ENCODE results near the gene B4GALT5.

Gene B4GALT5

DNA sequence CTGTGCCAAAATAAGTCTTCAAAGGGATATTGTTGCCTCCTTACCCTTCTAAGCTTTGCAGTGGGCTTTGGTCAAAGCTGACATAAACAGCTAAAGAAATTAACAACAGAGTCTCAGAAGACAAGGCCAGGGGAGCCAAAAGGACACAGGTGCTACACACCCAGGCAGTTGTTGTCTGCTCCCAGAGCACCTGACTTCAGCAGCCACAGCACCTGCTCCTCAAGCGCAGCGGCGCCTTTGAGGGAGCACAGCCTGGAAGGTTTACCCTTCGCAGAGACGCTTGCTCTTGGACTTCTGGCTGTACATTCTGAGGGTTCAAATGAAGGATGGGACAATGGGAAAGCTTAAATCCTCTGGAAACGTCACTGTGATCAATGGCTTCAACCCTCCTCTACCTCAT is 16.6 kb downstream of the B4GALT5 start:
- DNase-seq (ENCODE audit: insufficient read length) (no peak), FAIRE-seq (no peak)
- no peak for TF ChIP-seq TAF1 (IDR thresholded peaks at IDR 0.05; ENCODE audit: borderline replicate concordance, low read depth, low read length)
- TF ChIP-seq POLR2AphosphoS5 (IDR thresholded peaks at IDR 0.05; ENCODE audit: low read depth, low read length): no peak
- TF ChIP-seq POLR2A (IDR thresholded peaks at IDR 0.05; ENCODE audit: low read depth, low read length): no peak

DNA sequence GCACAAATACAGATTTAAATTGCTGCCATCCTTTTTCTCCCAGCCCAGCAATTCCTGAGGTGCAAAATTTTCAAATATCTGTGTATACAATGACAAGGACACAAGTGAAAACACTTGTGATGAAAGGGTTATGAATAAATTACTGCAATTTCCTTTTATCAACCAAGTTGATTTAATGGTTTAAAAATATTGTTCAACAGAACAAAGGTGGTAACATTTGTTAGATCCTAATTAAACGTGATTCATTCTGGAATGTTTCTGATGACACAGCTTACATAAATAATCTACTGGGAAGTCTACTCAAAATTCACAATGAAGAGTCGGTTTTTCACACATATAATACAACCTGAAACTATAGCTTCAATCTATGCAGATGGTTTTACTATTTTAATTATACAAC is 17.1 kb downstream of the B4GALT5 start:
- DNase-seq (ENCODE audit: insufficient read length) (no peak), FAIRE-seq (no peak)
- TF ChIP-seq TAF1 (IDR thresholded peaks at IDR 0.05; ENCODE audit: borderline replicate concordance, low read depth, low read length): no peak
- no peak for TF ChIP-seq POLR2A (IDR thresholded peaks at IDR 0.05; ENCODE audit: low read depth, low read length)
- TF ChIP-seq POLR2AphosphoS5 (IDR thresholded peaks at IDR 0.05; ENCODE audit: low read depth, low read length): no peak

DNA sequence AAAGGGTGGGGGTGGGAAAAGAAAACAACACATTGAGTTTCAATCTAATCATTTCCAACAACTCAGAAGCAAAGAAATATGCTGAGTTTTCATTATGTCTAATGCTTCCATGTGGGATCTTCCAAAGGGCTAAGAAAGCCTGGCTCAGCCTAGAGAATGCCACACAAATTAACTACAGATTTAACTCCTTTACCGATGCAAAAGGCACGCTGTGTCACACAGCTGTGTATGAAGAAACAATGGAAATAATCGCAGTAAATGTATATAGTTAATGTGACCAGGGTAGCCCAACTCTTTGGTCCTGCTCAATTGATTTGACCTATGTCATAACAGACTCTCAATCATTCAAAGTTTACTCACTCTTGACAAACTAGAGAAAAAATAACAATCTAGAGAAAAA is 17.8 kb downstream of the B4GALT5 start:
- TF ChIP-seq POLR2AphosphoS5 (IDR thresholded peaks at IDR 0.05; ENCODE audit: low read depth, low read length) (no peak), TAF1 (IDR thresholded peaks at IDR 0.05; ENCODE audit: borderline replicate concordance, low read depth, low read length) (no peak), POLR2A (IDR thresholded peaks at IDR 0.05; ENCODE audit: low read depth, low read length) (no peak)
- FAIRE-seq: no peak
- no peak for DNase-seq (ENCODE audit: insufficient read length)

DNA sequence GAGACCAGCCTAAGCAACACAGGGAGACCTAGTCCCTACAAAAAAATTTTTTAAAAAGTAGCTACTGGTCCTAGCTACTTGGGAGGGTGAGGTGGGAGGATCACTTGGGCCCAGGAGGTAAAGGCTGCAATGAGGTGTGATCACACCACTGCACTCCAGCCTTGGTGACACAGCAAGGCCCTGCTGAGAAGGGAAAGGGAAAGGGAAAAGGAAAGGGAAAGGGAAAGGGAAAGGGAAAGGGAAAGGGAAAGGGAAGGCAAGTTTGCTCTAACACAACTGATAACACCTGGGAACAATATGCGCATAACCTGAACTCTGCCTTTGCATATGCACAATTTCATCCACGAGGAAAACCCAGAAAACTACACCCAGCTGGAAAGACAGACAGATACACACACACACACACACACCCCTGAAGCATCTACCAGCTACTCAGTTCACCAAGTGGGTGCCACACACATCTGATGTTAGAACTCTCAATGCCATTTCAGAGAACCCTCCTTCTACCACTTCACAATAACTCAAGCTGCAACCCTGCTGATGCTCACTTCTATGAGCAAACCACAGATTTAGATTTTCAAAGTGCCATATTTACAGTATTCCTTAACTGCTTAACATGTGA is 19.1 kb downstream of the B4GALT5 start:
- FAIRE-seq (no peak), DNase-seq (ENCODE audit: insufficient read length) (no peak)
- TF ChIP-seq TAF1 (IDR thresholded peaks at IDR 0.05; ENCODE audit: borderline replicate concordance, low read depth, low read length) (no peak), POLR2A (IDR thresholded peaks at IDR 0.05; ENCODE audit: low read depth, low read length) (no peak)

DNA sequence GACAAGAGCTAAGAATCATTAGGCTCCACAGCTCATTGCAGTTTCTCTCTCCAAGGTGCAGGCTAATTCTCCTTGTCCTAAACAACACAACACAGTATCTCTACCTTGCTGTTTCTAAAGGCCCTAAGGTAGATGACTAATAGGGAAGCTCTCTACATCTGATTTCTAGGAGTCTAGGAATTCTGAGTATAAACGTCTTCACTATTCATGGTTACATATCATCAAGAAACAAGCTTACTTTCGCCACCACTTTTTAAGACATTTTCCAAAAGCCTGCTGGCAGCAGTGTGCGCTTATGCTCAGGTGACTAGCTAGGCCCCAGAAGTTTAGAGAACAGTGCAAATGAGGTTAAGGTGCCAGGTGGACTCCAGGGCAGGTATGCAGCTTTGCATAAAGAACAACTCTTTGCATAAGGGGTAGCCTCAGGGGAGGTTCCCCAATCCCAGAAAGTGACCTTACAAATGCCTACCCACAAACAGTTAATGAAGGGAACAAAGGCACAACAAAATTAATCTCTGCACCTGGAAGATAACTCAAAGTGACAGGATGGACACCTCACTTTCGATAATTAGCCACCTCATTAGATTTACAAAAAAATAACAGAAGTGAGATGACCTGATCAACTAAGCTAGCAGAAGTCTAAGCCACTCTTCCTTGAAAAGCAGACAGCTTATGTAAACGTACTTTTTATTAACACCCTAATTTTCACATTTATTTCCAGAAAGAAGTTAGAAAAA is 20.1 kb downstream of the B4GALT5 start:
- FAIRE-seq (no peak), DNase-seq (ENCODE audit: insufficient read length) (no peak)
- no peak for TF ChIP-seq POLR2AphosphoS5 (IDR thresholded peaks at IDR 0.05; ENCODE audit: low read depth, low read length)
- TF ChIP-seq TAF1 (IDR thresholded peaks at IDR 0.05; ENCODE audit: borderline replicate concordance, low read depth, low read length): no peak
- TF ChIP-seq POLR2A (IDR thresholded peaks at IDR 0.05; ENCODE audit: low read depth, low read length): no peak

DNA sequence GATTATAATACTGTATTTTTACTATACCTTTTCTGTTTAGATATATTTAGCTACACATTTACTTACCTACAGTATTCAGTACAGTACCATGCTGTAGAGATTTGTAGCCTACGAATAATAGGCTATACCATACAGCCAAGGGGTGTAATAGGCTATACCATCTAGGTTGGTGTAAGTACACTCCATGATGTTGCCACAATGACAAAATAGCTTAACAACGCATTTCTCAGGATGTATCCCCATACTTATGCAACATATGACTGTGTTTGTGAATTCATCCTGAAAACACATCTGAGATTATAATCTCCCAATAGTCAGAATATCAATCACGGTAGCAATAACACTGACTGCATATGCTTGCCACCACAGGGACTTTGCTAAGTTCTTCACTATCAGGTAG is 20.7 kb downstream of the B4GALT5 start:
- no peak for TF ChIP-seq POLR2AphosphoS5 (IDR thresholded peaks at IDR 0.05; ENCODE audit: low read depth, low read length)
- TF ChIP-seq POLR2A (IDR thresholded peaks at IDR 0.05; ENCODE audit: low read depth, low read length): no peak
- TF ChIP-seq TAF1 (IDR thresholded peaks at IDR 0.05; ENCODE audit: borderline replicate concordance, low read depth, low read length): no peak
- FAIRE-seq: no peak
- DNase-seq (ENCODE audit: insufficient read length): no peak

DNA sequence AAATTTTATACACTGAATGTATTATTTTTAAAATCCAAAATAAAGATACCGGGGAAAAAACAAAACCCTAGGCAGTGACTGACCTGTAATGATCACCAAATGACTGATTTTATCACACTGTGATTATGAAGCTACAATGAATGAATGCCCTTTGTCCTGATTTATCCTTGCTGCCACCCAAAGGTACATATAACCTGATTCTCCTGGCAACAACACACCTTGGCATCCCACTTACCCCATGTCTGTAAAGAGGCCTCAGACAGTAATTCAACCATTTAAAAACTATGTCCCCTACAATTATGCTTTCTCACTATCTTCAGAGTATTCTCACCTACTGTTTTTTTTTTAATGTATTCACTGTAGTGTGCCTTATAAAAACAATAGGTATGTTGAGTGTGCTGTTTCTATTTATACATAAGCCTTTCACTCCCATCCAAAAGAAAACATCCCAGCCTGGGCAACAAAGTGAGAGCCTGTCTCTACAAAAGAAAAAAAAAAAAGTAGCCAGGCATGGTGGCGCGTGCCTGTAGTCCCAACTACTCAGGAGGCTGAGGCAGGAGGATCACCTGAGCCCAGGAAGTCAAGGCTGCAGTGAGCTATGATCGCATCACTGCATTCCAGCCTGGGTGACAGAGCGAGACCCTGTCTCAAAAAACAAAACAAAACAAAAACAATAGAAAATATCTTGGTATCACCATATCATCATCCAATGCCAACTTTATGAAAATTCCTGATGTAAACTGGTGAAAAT is 21.7 kb downstream of the B4GALT5 start:
- FAIRE-seq (no peak), DNase-seq (ENCODE audit: insufficient read length) (no peak)
- TF ChIP-seq TAF1 (IDR thresholded peaks at IDR 0.05; ENCODE audit: borderline replicate concordance, low read depth, low read length) (no peak), POLR2A (IDR thresholded peaks at IDR 0.05; ENCODE audit: low read depth, low read length) (no peak), POLR2AphosphoS5 (IDR thresholded peaks at IDR 0.05; ENCODE audit: low read depth, low read length) (no peak)

DNA sequence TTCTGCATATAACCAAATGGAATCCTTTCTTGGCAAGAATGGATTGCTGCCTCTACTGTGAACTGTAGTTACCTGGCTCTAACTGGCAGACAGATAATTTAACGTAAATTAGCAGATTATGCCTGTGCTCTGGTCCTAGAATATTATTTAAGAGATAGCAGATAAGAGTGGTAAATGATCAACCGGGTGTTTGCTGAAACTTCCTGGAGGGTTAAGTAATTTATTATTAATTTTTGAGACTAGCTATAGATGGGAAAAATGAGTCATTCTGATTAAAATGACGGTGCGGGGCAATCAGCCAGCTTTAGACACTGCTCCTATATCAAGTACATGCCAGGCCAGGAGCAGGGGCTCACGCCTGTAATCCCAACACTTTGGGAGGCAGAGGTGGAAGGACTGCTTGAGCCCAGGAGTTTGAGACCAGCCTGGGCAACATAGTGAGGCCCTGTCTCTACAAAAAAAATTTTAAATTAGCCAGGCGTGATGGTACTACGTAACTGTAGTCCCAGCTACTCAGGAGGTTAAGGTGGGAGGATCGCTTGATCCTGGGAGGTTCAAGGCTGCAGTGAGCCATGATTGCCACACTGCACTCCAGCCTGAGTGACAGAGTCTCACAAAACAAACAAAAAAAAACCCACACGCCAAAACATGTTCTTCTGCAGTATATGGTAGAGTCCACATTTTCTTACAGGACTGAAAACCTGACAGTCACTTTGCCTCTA is 22.6 kb downstream of the B4GALT5 start:
- DNase-seq (ENCODE audit: insufficient read length) (no peak), FAIRE-seq (no peak)
- TF ChIP-seq POLR2A (IDR thresholded peaks at IDR 0.05; ENCODE audit: low read depth, low read length): no peak
- TF ChIP-seq TAF1 (IDR thresholded peaks at IDR 0.05; ENCODE audit: borderline replicate concordance, low read depth, low read length): no peak

DNA sequence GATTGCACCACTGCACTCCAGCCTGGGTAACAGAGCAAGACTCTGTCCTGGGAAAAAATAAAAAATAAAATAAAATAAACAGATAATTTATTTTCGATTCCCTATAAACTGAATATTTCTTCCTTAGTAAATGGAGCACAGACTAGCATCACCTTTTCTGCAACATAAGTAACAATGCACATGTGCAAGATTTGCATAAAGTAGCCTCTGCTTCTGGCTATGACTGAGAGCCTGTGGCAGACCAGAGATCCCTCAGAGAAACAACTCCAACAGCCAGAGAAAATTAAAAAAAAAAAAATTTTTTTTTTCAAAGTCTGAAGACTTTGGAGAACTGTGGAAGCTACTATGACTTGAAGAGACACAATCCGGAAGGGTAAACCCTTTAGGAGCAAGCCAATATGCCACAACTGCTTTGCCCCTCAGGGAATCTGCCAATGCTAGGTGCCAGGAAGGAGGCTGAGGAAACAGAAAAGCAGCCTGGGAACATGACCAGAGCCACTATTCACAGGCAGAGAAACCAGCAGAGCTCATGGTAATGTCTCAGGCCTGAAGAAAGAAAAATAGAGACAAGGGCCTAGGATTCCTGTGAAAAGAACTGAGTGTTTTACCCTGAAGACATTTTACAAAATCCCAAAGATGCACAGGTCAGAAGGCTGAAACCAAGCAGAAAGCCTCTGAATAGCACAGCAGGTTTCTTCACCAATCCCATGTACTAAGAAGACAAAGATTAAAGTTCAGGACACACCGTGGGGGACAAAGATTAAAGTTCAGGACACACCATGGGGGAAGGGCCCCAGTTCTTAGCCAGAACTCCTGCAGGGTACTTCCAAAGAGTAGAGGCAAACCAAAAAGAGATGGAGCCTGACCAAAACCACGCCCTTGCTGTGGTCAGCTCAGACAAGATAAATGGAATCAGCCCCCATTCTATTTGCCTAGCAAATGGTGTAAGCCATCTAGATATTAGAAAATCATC is 25.8 kb downstream of the B4GALT5 start:
- no peak for DNase-seq (ENCODE audit: insufficient read length)
- no peak for TF ChIP-seq POLR2A (IDR thresholded peaks at IDR 0.05; ENCODE audit: low read depth, low read length)
- no peak for TF ChIP-seq TAF1 (IDR thresholded peaks at IDR 0.05; ENCODE audit: borderline replicate concordance, low read depth, low read length)
- no peak for TF ChIP-seq POLR2AphosphoS5 (IDR thresholded peaks at IDR 0.05; ENCODE audit: low read depth, low read length)
- FAIRE-seq: no peak

DNA sequence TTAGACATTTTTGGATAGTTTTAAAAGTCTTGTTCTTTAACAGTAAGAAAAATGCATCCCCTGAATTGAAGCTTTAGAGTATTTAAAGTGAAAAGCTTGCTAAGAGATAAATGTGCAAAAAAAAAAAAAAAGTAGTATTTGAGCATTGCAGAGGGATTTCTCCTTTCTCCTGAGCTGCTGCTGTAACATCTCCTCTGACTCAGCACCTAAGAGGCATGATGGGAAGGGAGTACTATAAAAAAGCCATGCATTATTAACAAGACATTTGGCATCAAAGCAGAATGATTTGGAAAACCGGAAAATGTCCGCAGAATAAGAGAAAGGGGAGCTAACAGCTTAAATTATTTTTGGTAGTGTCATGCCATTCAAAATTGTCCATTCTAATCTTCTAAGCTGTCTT is 27.9 kb downstream of the B4GALT5 start:
- DNase-seq (ENCODE audit: insufficient read length) (no peak), FAIRE-seq (no peak)

More for the DNA sequence above, 27.9 kb downstream of the B4GALT5 start:
- no peak for TF ChIP-seq TAF1 (IDR thresholded peaks at IDR 0.05; ENCODE audit: borderline replicate concordance, low read depth, low read length)
- TF ChIP-seq POLR2AphosphoS5 (IDR thresholded peaks at IDR 0.05; ENCODE audit: low read depth, low read length): no peak
- TF ChIP-seq POLR2A (IDR thresholded peaks at IDR 0.05; ENCODE audit: low read depth, low read length): no peak
